ENCODE results near the gene GATA6. TPM values are rescaled to one million over a fixed set of nuclear protein-coding genes. Genes with fewer than 3 reads are reported as not detected.

GATA6 gene
- total RNA-seq, 2 donors from 2014 or later, result 41.8 to 114 TPM

GRCh38 chr18:22223965-22224322 is 54.6 kb downstream of the GATA6 start:
- no peak overlapping the region for H3K27ac ChIP-seq
- WGBS, 2 donors, result 65 to 77% methylated on average over 1 of the region's 1 CpG
- H3K4me3 ChIP-seq, result no peak overlapping the region
- intact Hi-C loops (cut with DNase I), result no loop called here
- no peaks in the 10 kb centered on the region for H3K36me3 ChIP-seq (replicated peaks in 1 of 2; ENCODE audit: insufficient read depth in 1 of 2, low read depth in 2 of 2)
- no peaks in the 10 kb centered on the region for H3K27me3 ChIP-seq
- ATAC-seq (no peak), DNase-seq (no peak)
- no peaks in the 10 kb centered on the region for H3K4me1 ChIP-seq
- TF ChIP-seq CTCF (IDR thresholded peaks at IDR 0.05) (no peak), POLR2A (IDR thresholded peaks at IDR 0.05) (no peak)
- H3K9me3 ChIP-seq, result no peaks in the 10 kb centered on the region

- DNase-seq (no peak), ATAC-seq (no peak)
- no peak overlapping the region for H3K27ac ChIP-seq
- H3K4me1 ChIP-seq, result no peaks in the 10 kb centered on the region
- H3K27me3 ChIP-seq, result no peaks in the 10 kb centered on the region
- intact Hi-C loops (cut with DNase I), result no loop called here
- no peaks in the 10 kb centered on the region for H3K9me3 ChIP-seq
- TF ChIP-seq CTCF (IDR thresholded peaks at IDR 0.05) (no peak), POLR2A (IDR thresholded peaks at IDR 0.05) (no peak)
- no peak overlapping the region for H3K4me3 ChIP-seq
- no peaks in the 10 kb centered on the region for H3K36me3 ChIP-seq (replicated peaks in 1 of 2; ENCODE audit: insufficient read depth in 1 of 2, low read depth in 2 of 2)
- 63 to 83% methylated on average over 1 of the region's 1 CpG for WGBS, 2 donors
Measured at GRCh38 chr18:22224339-22224738, 55.0 kb downstream of the GATA6 start.

- TF ChIP-seq CTCF (IDR thresholded peaks at IDR 0.05), result no peak
- no peak for TF ChIP-seq POLR2A (IDR thresholded peaks at IDR 0.05)
- Histone ChIP-seq H3K27ac (no peak overlapping the region), H3K4me3 (no peak overlapping the region), H3K36me3 (replicated peaks in 1 of 2; ENCODE audit: insufficient read depth in 1 of 2, low read depth in 2 of 2) (no peaks in the 10 kb centered on the region), H3K4me1 (no peaks in the 10 kb centered on the region), H3K9me3 (no peaks in the 10 kb centered on the region), H3K27me3 (no peaks in the 10 kb centered on the region)
- intact Hi-C loops (cut with DNase I), result no loop called here
- no peak for ATAC-seq
- no peak for DNase-seq
- 79 to 87% methylated on average over 4 of the region's 4 CpGs for WGBS, 2 donors
Measured at GRCh38 chr18:22226801-22227200, 57.4 kb downstream of the GATA6 start.

- no peaks in the 10 kb centered on the region for H3K9me3 ChIP-seq
- H3K4me3 ChIP-seq, result no peak overlapping the region
- H3K36me3 ChIP-seq (replicated peaks in 1 of 2; ENCODE audit: insufficient read depth in 1 of 2, low read depth in 2 of 2), result no peaks in the 10 kb centered on the region
- WGBS, 2 donors, result 72 to 80% methylated on average over 2 of the region's 2 CpGs
- H3K4me1 ChIP-seq, result no peaks in the 10 kb centered on the region
- intact Hi-C loops (cut with DNase I), result no loop called here
- ATAC-seq (no peak), DNase-seq (no peak)
- TF ChIP-seq POLR2A (IDR thresholded peaks at IDR 0.05) (no peak), CTCF (IDR thresholded peaks at IDR 0.05) (no peak)
- H3K27me3 ChIP-seq, result no peaks in the 10 kb centered on the region
- no peak overlapping the region for H3K27ac ChIP-seq
Measured at GRCh38 chr18:22228976-22229375, 59.6 kb downstream of the GATA6 start.

GRCh38 chr18:22229456-22230124 is 60.2 kb downstream of the GATA6 start:
- no peaks in the 10 kb centered on the region for H3K9me3 ChIP-seq
- DNase-seq (no peak), ATAC-seq (no peak)
- no peak overlapping the region for H3K4me3 ChIP-seq
- TF ChIP-seq POLR2A (IDR thresholded peaks at IDR 0.05) (no peak), CTCF (IDR thresholded peaks at IDR 0.05) (no peak)
- 85 to 89% methylated on average over 7 of the region's 7 CpGs for WGBS, 2 donors
- H3K27me3 ChIP-seq, result no peaks in the 10 kb centered on the region
- no peaks in the 10 kb centered on the region for H3K4me1 ChIP-seq
- intact Hi-C loops (cut with DNase I), result no loop called here
- no peaks in the 10 kb centered on the region for H3K36me3 ChIP-seq (replicated peaks in 1 of 2; ENCODE audit: insufficient read depth in 1 of 2, low read depth in 2 of 2)
- H3K27ac ChIP-seq, result no peak overlapping the region

All from body of pancreas (tissue), 4 donors.